ENCODE data around the gene COPB1.

The COPB1 gene, protein sequence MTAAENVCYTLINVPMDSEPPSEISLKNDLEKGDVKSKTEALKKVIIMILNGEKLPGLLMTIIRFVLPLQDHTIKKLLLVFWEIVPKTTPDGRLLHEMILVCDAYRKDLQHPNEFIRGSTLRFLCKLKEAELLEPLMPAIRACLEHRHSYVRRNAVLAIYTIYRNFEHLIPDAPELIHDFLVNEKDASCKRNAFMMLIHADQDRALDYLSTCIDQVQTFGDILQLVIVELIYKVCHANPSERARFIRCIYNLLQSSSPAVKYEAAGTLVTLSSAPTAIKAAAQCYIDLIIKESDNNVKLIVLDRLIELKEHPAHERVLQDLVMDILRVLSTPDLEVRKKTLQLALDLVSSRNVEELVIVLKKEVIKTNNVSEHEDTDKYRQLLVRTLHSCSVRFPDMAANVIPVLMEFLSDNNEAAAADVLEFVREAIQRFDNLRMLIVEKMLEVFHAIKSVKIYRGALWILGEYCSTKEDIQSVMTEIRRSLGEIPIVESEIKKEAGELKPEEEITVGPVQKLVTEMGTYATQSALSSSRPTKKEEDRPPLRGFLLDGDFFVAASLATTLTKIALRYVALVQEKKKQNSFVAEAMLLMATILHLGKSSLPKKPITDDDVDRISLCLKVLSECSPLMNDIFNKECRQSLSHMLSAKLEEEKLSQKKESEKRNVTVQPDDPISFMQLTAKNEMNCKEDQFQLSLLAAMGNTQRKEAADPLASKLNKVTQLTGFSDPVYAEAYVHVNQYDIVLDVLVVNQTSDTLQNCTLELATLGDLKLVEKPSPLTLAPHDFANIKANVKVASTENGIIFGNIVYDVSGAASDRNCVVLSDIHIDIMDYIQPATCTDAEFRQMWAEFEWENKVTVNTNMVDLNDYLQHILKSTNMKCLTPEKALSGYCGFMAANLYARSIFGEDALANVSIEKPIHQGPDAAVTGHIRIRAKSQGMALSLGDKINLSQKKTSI

DNA sequence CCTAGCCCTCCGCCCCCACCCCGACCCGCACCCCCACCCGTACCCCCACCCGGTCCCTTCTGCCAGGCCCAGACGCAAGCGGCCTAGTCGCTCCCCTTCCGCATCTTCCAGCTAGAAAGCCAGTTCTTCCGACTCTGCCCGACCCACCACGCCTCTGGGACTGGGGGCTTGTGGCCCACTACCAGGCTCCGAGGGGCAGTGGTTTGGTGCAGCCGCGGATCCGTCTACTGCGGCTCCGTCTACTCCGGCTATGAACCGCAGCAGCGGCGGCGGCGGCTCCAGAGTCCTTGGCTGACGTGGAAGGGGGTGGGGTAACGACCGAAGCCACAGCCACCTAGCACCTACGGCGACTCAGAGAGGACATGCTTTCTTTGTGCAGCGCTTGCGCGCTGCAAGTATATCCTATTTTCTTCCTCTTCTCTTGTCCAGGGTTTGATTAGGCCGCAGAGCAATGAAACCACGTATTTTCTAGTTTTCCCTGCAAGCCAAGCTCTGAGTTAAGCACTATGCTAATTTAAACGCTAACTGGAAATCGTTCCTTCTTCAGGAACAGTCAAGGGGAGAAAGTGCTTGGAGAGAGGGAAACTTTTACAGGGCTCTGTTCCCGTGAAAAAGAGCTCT is at the start of gene COPB1:
Gene COPB1 (minus strand): TSS at position 252 of the 621 bp plus-strand sequence. CDS start 883 bp downstream, outside the sequence.
- Histone ChIP-seq H3K27me3 (ENCODE audit: control insufficient read depth, insufficient read depth, low read length) (no peaks in the 10 kb centered on the region), H3K9ac (ENCODE audit: low read length) (peak within 1 kb of the TSS; percentile 98), H3K4me1 (ENCODE audit: control insufficient read depth, insufficient read depth, low read length) (peaks cover 8% of the 10 kb centered on the region), H3K36me3 (ENCODE audit: control insufficient read depth, insufficient read depth, low read length) (no peaks in the 10 kb centered on the region), H3K4me3 (ENCODE audit: low read length) (peak within 1 kb of the TSS; percentile 91), H3K27ac (ENCODE audit: low read depth, low read length) (peak within 1 kb of the TSS; percentile 91)

DNA sequence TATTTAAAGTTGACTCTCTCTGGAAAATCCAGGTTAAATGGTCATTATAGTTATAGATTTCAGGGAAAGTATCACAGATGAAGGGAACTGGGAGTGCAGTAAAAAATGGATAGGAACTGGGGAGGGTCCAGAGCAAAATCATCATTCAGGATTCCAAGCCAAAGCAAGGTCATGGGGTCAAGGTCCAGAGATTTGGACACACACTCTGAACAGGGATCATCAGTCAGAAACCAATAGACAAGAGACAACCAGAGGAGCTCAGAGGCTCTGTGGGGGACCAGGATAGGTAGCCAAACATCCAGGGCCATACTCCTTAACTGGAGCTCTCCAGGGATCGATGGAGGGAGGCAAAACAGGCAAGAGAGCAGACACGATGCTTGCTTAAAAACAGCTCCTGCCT is 47.8 kb upstream of the COPB1 start:
- H3K27ac ChIP-seq (ENCODE audit: low read depth, low read length): no peak overlapping the region
- no peaks in the 10 kb centered on the region for H3K4me1 ChIP-seq (ENCODE audit: control insufficient read depth, insufficient read depth, low read length)

GRCh38 chr11:14546672-14547071 is 47.1 kb upstream of the COPB1 start:
- Histone ChIP-seq H3K4me3 (ENCODE audit: low read length) (no peak overlapping the region), H3K27me3 (ENCODE audit: control insufficient read depth, insufficient read depth, low read length) (no peaks in the 10 kb centered on the region), H3K4me1 (ENCODE audit: control insufficient read depth, insufficient read depth, low read length) (peaks cover under 1% of the 10 kb centered on the region), H3K27ac (ENCODE audit: low read depth, low read length) (no peak overlapping the region), H3K9ac (ENCODE audit: low read length) (no peak overlapping the region), H3K36me3 (ENCODE audit: control insufficient read depth, insufficient read depth, low read length) (no peaks in the 10 kb centered on the region)

More for the DNA sequence above, 47.8 kb upstream of the COPB1 start:
- no peak overlapping the region for H3K4me3 ChIP-seq (ENCODE audit: low read length)
- H3K9ac ChIP-seq (ENCODE audit: low read length): no peak overlapping the region
- H3K27me3 ChIP-seq (ENCODE audit: control insufficient read depth, insufficient read depth, low read length): no peaks in the 10 kb centered on the region
- no peaks in the 10 kb centered on the region for H3K36me3 ChIP-seq (ENCODE audit: control insufficient read depth, insufficient read depth, low read length)

DNA sequence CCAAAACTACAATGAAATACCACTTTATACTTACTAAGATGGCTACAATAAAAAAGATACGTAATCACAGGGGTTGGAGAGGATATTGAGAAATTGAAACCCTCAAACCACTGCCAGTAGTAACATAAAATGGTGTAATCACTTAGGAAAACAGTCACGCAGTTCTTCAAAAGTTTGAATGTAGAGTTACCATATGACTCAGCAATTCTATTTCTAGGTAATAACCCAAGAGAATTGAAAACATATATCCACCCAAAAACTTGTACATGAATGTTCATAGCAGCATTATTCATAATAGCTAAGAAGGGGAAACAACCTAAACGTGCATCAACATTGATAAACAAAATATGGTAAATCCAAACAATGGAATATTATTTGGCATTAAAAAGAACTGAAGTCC is 45.0 kb upstream of the COPB1 start:
- H3K27ac ChIP-seq (ENCODE audit: low read depth, low read length): no peak overlapping the region
- H3K4me3 ChIP-seq (ENCODE audit: low read length): no peak overlapping the region
- H3K4me1 ChIP-seq (ENCODE audit: control insufficient read depth, insufficient read depth, low read length): peaks cover 6% of the 10 kb centered on the region

GRCh38 chr11:14543260-14543659 is 43.6 kb upstream of the COPB1 start:
- H3K9ac ChIP-seq (ENCODE audit: low read length): no peak overlapping the region
- peaks cover 3% of the 10 kb centered on the region for H3K36me3 ChIP-seq (ENCODE audit: control insufficient read depth, insufficient read depth, low read length)
- H3K27me3 ChIP-seq (ENCODE audit: control insufficient read depth, insufficient read depth, low read length): no peaks in the 10 kb centered on the region
- no peak overlapping the region for H3K4me3 ChIP-seq (ENCODE audit: low read length)
- peaks cover 13% of the 10 kb centered on the region for H3K4me1 ChIP-seq (ENCODE audit: control insufficient read depth, insufficient read depth, low read length)
- no peak overlapping the region for H3K27ac ChIP-seq (ENCODE audit: low read depth, low read length)

More for the DNA sequence above, 45.0 kb upstream of the COPB1 start:
- Histone ChIP-seq H3K9ac (ENCODE audit: low read length) (no peak overlapping the region), H3K36me3 (ENCODE audit: control insufficient read depth, insufficient read depth, low read length) (peaks cover 3% of the 10 kb centered on the region), H3K27me3 (ENCODE audit: control insufficient read depth, insufficient read depth, low read length) (no peaks in the 10 kb centered on the region)

DNA sequence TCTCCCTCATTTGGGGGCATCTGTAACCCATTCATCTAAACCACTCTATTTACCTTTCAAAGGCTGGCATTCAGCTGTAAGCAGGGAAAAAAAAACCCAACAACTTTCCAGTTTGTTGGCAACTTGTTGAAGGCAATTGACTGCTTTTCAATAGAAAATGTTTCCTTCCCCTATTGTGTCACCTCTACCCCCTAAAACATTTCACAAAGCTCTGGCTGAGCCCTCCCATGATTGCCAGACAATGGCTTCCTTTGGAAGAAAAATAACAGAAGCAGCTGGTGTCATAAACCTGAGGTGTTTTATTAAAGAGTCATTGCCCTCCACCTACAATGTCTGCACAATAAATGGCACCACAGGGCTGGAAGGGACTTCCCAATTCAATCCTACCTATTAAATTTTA is 42.7 kb upstream of the COPB1 start:
- Histone ChIP-seq H3K4me3 (ENCODE audit: low read length) (no peak overlapping the region), H3K36me3 (ENCODE audit: control insufficient read depth, insufficient read depth, low read length) (peaks cover 3% of the 10 kb centered on the region), H3K27ac (ENCODE audit: low read depth, low read length) (no peak overlapping the region), H3K4me1 (ENCODE audit: control insufficient read depth, insufficient read depth, low read length) (peaks cover 16% of the 10 kb centered on the region), H3K27me3 (ENCODE audit: control insufficient read depth, insufficient read depth, low read length) (no peaks in the 10 kb centered on the region), H3K9ac (ENCODE audit: low read length) (no peak overlapping the region)

- Histone ChIP-seq H3K27me3 (ENCODE audit: control insufficient read depth, insufficient read depth, low read length) (no peaks in the 10 kb centered on the region), H3K36me3 (ENCODE audit: control insufficient read depth, insufficient read depth, low read length) (peaks cover 3% of the 10 kb centered on the region), H3K27ac (ENCODE audit: low read depth, low read length) (peak overlapping the region; percentile 51), H3K9ac (ENCODE audit: low read length) (no peak overlapping the region), H3K4me1 (ENCODE audit: control insufficient read depth, insufficient read depth, low read length) (peaks cover 16% of the 10 kb centered on the region), H3K4me3 (ENCODE audit: low read length) (peak overlapping the region; percentile 8)
Measured at GRCh38 chr11:14541192-14541947, 41.8 kb upstream of the COPB1 start.

GRCh38 chr11:14539982-14540421 is 40.4 kb upstream of the COPB1 start:
- H3K4me1 ChIP-seq (ENCODE audit: control insufficient read depth, insufficient read depth, low read length): peaks cover 16% of the 10 kb centered on the region
- peaks cover 3% of the 10 kb centered on the region for H3K36me3 ChIP-seq (ENCODE audit: control insufficient read depth, insufficient read depth, low read length)
- H3K27ac ChIP-seq (ENCODE audit: low read depth, low read length): peak overlapping the region; percentile 21
- H3K9ac ChIP-seq (ENCODE audit: low read length): no peak overlapping the region
- H3K27me3 ChIP-seq (ENCODE audit: control insufficient read depth, insufficient read depth, low read length): no peaks in the 10 kb centered on the region
- no peak overlapping the region for H3K4me3 ChIP-seq (ENCODE audit: low read length)

- Histone ChIP-seq H3K36me3 (ENCODE audit: control insufficient read depth, insufficient read depth, low read length) (peaks cover 3% of the 10 kb centered on the region), H3K4me1 (ENCODE audit: control insufficient read depth, insufficient read depth, low read length) (peaks cover 16% of the 10 kb centered on the region), H3K9ac (ENCODE audit: low read length) (no peak overlapping the region), H3K27ac (ENCODE audit: low read depth, low read length) (peak overlapping the region; percentile 41), H3K4me3 (ENCODE audit: low read length) (no peak overlapping the region), H3K27me3 (ENCODE audit: control insufficient read depth, insufficient read depth, low read length) (no peaks in the 10 kb centered on the region)
Measured at GRCh38 chr11:14538926-14539554, 39.4 kb upstream of the COPB1 start.

DNA sequence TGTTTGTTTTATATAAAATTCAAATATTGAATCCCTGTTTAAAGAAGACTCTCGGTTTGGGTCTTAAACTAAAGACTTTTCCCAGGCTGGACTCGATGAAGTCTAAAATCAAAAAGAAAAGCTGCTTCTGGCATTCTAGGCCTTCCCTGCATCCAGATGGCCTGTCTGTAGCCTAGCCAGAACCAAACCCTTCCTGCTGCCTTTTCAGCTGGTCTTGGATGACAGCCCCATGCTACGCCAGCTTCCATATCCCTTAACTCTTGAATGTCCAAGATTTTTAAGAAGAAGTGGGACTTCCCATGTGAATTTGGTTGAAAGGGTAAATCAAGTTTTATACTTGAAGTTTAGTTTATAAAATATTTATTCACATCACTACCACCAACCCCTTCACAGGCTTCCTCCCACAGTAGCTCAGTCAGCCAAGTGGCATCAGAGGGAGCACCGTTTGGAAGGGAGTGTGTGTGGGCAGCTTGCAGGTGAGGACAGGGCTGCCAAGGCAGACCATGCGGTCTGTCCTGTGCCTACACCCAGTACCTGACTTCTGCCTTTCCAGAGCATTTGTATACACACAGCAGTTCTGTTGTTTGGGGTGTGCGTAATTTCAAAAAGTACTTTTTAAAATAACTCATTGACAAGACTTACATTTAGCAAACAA is 38.8 kb upstream of the COPB1 start:
- no peaks in the 10 kb centered on the region for H3K27me3 ChIP-seq (ENCODE audit: control insufficient read depth, insufficient read depth, low read length)
- H3K4me3 ChIP-seq (ENCODE audit: low read length): no peak overlapping the region
- peaks cover 3% of the 10 kb centered on the region for H3K36me3 ChIP-seq (ENCODE audit: control insufficient read depth, insufficient read depth, low read length)
- peak overlapping the region; percentile 51 for H3K27ac ChIP-seq (ENCODE audit: low read depth, low read length)
- H3K4me1 ChIP-seq (ENCODE audit: control insufficient read depth, insufficient read depth, low read length): peaks cover 16% of the 10 kb centered on the region
- H3K9ac ChIP-seq (ENCODE audit: low read length): no peak overlapping the region

DNA sequence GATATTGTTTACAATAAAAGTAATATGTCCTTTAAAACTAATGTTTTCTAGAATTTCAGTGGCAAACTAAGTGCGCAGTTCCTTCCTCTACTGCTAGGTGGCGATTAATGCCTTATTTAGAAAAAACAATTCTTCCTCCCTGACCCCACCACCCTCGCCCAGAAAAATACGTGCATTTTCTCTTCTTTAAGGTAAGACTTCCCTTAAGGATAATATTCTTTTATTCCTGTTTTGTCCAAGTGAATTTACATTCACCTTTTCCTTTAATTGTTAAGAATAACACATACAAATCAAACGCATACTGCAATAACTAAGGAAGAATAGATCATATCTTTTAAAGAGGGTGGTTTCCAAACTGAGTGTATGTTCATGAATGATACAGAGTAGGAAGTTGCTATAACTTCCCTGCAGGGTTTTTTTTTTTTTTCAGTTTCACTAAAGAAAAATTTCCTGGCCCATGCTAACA is 37.6 kb upstream of the COPB1 start:
- H3K9ac ChIP-seq (ENCODE audit: low read length): no peak overlapping the region
- peaks cover 16% of the 10 kb centered on the region for H3K4me1 ChIP-seq (ENCODE audit: control insufficient read depth, insufficient read depth, low read length)
- no peak overlapping the region for H3K27ac ChIP-seq (ENCODE audit: low read depth, low read length)
- H3K4me3 ChIP-seq (ENCODE audit: low read length): no peak overlapping the region
- no peaks in the 10 kb centered on the region for H3K27me3 ChIP-seq (ENCODE audit: control insufficient read depth, insufficient read depth, low read length)
- H3K36me3 ChIP-seq (ENCODE audit: control insufficient read depth, insufficient read depth, low read length): peaks cover 3% of the 10 kb centered on the region

Measured in rectal smooth muscle tissue (tissue), 1 donor.